Stromal cell of bone marrow (primary cell): ENCODE results near the gene DRP2.
A peak's percentile ranks its signal among the peaks of the same experiment; 100 is the strongest.
"Not testable (repeated sequence)": the region's sequence is repeated elsewhere in the genome, so short reads cannot be mapped to it uniquely, and the experiment has no call there.

Source experiments
- DNase-seq: peaks from one replicate; pipeline ENCODE4 v3.0.0-alpha.2; 2012; ENCODE audit warnings: low read depth

DRP2 gene

DNA sequence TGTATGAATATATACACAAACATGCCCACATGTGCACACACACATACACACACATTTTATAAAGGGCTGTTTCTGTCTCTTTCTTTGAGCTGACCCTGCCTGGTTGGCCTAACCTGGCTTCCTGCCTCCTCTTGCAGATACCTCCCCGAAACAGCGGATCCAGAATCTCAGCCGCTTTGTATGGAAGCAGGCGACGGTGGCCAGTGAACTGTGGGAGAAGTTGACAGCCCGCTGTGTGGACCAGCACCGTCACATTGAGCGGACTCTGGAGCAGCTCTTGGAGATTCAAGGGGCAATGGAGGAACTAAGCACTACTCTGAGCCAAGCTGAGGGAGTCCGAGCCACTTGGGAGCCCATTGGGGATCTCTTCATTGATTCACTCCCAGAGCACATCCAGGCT is 21.9 kb downstream of the DRP2 start:
- no peak for DNase-seq

DNA sequence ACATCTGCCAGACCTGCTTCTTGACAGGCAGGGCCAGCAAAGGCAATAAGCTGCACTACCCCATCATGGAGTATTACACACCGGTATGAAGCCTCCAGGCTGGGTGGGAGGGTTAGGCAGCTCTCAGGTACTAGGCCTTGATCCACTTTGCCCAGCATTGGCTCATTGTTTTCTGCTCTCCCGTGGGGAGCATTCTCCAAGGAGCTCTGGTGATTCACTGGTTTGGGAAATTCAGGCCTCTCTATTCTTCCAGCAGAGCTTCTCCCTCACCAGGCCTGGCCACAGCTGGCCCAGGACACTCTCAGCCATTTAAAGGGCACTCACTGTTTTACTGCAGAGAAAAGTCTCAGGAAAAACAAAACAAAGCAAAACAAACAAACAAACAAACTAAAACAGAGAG is 33.0 kb downstream of the DRP2 start:
- peak; percentile 50 for DNase-seq

DNA sequence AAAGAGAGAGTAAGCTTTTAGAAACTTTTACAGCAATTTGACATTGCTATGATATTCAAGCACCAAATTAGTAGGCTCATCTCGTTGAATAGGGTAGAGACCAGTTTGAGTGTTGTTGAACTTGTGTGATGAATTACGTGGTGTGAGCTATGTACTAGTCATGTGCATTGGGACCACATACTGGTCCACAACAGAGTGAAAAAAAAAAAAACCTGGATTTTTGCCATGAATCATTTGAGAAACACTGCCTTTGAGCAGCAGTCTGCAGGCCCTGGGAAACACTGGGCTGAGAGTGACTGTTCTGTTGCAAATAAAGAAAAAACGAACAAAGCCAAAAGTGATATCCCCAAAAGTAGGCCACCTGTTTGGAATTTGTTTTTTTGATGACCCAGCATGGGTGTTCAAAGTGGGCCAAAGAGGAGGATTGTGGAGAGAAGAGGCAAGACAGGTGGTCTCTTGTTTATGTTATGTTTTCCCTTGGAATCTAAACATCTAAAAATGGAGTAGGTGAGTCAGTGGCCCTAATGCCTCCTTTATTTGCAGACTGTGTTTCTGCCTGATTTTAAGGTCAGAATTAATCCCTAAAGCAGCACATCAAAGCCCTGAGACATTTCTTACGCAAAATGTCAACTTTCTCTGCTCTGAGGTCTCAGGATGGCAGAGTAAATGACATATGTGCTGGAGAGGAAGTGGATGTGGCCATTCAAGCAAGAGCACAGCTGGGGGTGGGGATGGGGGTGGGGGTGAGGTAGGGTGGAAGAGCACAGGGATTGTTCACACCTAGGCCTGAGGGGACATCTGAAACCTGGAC is 38.1 kb downstream of the DRP2 start:
- DNase-seq = peak; percentile 20

DNA sequence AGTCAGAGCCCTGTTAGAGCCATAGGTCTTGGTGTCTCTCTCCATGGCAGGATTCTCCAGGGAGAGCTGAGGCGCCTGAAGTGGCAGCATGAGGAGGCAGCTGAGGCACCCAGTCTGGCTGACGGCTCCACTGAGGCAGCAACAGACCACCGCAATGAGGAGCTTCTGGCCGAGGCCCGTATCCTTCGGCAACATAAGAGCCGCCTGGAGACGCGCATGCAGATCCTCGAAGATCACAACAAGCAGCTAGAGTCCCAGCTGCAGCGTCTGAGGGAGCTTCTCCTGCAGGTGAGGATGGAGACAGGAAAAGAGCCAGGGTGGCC is 38.6 kb downstream of the DRP2 start:
- DNase-seq = no peak

GRCh38 chrX:101260435-101260834 is 40.8 kb downstream of the DRP2 start:
- DNase-seq = no peak

DNA sequence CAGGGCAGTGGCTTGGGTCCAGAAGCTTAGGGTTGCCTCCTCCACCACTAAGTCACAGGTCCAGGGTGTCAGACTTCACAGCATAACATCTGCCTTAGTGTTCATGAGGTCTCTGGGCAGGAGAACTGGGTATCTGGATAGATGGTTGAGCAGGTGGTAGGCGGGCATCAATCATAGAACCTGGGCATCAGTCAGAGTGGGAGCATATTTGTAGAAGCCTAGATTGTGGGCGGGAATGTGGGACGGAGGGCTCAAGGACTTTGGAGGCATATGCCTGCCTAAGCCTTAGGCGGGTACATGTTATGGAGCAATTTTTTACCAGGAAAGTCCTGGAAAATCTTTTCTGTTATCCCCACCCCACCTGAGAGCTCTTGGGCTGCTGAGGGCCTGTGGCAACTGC is 43.0 kb downstream of the DRP2 start:
- no peak for DNase-seq

DNA sequence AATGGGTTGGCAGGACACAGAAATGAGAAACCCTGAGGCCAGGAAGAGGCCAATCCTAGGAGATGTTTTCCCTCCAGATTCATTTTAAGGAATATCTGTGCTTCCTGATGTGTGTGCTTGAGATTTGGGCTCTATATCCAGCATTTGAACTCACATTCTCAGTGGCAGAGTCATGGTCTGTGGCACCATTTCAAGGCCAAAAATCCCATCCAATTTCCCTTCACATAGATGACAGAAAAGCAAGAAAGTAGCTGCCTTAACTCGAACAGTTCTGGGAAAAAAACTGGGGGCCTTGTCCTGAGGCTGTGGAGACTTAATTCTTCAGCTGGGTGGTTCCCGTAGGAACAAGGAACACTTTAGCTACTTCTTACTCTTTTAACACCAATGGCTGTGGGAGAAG is 44.2 kb downstream of the DRP2 start:
- DNase-seq = peak; percentile 21

GRCh38 chrX:101265869-101266428 is 46.4 kb downstream of the DRP2 start:
- DNase-seq = peak; percentile 54

DNA sequence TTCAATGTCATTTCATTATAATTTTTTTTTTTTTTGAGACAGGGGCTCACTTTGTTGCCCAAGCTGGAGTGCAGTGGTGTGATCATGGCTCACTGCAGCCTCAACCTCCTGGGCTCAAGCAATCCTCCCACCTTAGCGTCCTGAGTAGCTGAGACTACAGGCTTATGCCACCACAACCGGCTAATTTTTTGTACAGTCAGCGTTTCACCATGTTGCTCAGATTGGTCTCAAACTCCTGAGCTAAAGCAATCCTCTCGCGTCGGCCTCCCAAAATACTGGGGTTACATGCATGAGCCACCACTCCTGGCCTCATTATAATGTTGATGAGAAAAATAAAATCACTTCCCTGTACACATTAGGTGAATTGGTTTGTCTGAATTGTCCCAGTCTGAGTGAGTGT is 54.6 kb downstream of the DRP2 start:
- no peak for DNase-seq

DNA sequence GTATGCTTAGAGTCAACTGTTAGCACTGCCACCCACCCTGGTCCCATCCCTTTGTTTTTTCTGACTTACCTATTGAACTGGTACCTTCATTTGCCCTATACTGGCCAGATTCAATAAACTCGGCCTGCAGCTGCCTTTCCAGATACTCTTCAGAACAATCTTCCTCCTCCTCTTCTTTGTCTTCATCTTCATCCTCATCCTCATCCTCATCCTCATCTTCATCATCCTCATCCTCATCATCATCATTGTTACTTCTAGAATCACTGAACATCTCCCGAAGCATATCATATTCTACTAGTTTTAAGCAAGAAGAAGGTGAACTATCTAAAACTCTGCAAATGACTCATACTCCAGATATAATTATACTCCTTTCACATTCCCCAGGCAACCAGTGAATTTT is 56.7 kb downstream of the DRP2 start:
- no peak for DNase-seq

DNA sequence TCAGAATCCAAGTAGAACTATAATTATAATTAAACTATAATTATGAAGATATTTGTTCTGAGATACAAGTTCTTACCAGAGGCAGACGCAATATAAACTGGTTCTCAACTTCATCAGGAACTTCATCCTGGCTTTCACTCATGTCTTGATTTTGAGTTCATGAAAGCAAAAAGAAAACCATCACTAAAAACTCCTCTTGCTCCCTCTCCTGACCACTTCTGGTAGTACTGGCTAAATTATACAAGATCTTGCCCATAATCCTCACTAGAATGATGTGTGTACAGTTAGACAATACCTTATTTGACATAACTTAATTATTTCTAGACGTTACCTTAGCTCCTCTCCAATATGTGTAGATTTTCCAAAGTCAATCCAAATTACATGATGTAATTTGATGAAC is 67.8 kb downstream of the DRP2 start:
- peak; percentile 28 for DNase-seq

DNA sequence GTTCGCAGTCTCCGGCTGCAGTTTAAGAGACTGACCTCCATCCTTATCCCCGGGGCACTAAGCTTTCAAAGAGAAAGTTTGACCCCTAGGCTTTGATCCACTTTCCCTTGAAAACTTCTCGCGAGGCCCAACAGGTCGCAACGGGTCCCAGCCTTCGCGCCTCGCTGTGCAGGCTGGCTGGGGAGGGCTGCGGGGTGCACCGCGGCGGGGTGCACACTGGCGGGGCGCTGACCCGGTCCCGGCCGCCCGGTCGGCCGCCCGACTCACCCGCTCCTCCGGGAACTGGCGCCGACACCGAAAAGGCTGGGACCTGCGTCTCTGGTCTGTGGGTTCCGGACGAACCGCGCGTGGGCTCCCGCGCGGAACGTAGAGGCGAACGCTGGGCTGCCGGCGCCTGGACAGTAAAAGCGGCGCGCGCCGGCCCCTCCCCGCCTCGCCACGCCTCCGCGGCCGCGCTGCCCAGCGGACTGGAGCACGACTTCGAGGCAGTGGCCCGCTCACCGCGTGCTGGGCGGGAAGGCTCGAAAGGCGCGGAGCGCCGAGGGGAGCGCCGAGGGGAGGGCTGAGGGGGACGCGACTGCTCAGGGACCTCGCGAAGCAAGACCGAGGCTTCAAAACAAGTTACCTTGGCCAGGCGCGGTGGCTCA is 71.5 kb downstream of the DRP2 start, which contains the start of gene TAF7L:
Gene TAF7L, minus strand, starts transcription at position 378 of the 647 bp plus-strand sequence. CDS start 3,791 bp downstream, outside the sequence.
- no peak for DNase-seq

DNA sequence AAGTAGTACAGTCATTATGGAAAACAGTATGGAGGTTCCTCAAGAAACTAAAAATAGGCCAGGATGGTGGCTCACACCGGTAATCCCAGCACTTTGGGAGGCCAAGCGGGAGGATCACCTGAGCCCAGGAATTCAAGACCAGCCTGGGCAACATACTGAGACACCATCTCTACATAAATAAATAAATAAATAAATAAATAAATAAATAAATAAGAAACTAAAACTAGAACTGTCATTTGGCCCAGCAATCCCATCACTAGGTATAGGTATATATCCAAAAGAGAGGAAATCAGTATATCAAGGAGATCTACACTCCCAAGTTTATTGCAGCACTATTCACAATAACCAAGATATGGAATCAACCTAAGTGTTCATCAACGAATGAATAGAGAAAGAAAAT is 76.0 kb downstream of the DRP2 start:
- not testable (repeated sequence) for DNase-seq

- no peak for DNase-seq
Measured at GRCh38 chrX:101303790-101304189, 84.2 kb downstream of the DRP2 start.
